Stimulated activated CD8-positive, alpha-beta memory T cell treated with anti-CD3 and anti-CD28 coated beads, Interleukin-7, amount 100 ng/mL, for 24 hours (primary cell): ENCODE data around the gene ANO4.

ENCODE experiments used
- DNase-seq: peaks from one replicate; pipeline ENCODE4 v3.0.0-alpha.2; 2020; ENCODE audit warnings: low read depth

ANO4 gene

GRCh38 chr12:100794441-100795173 lies at the start of gene ANO4:
TSS of gene ANO4 (plus strand) at chr12:100794776. CDS start at chr12:100901786, 107,010 bp downstream.
- DNase-seq = no peak

GRCh38 chr12:100745378-100746071 lies 49.1 kb upstream of the ANO4 start:
- DNase-seq = no peak

- no peak for DNase-seq
Observed at GRCh38 chr12:100752841-100753240, 41.7 kb upstream of the ANO4 start.

GRCh38 chr12:100753837-100754236 lies 40.7 kb upstream of the ANO4 start:
- DNase-seq = no peak

GRCh38 chr12:100755186-100755585 lies 39.4 kb upstream of the ANO4 start:
- DNase-seq = no peak

- DNase-seq = no peak
Observed at GRCh38 chr12:100758083-100758482, 36.5 kb upstream of the ANO4 start.

GRCh38 chr12:100767371-100767770 lies 27.2 kb upstream of the ANO4 start:
- no peak for DNase-seq

- no peak for DNase-seq
Observed at GRCh38 chr12:100767950-100768349, 26.6 kb upstream of the ANO4 start.

GRCh38 chr12:100778967-100779590 lies 15.5 kb upstream of the ANO4 start:
- DNase-seq = no peak

- no peak for DNase-seq
Observed at GRCh38 chr12:100789146-100789545, 5.4 kb upstream of the ANO4 start.

GRCh38 chr12:100789975-100790374 lies 4.6 kb upstream of the ANO4 start:
- no peak for DNase-seq

GRCh38 chr12:100790552-100790951 lies 4.0 kb upstream of the ANO4 start:
- no peak for DNase-seq

GRCh38 chr12:100793182-100793581 lies 1.4 kb upstream of the ANO4 start:
- DNase-seq = no peak

GRCh38 chr12:100795174-100795799 lies 711 bp downstream of the ANO4 start:
- DNase-seq = no peak

- DNase-seq = no peak
Observed at GRCh38 chr12:100795800-100796179, 1.2 kb downstream of the ANO4 start.

GRCh38 chr12:100796621-100797020 lies 2.0 kb downstream of the ANO4 start:
- no peak for DNase-seq

- no peak for DNase-seq
Observed at GRCh38 chr12:100797246-100797645, 2.7 kb downstream of the ANO4 start.

GRCh38 chr12:100797786-100798185 lies 3.2 kb downstream of the ANO4 start:
- DNase-seq = no peak

- DNase-seq = no peak
Observed at GRCh38 chr12:100798286-100799160, 3.9 kb downstream of the ANO4 start.

GRCh38 chr12:100799770-100800169 lies 5.2 kb downstream of the ANO4 start:
- no peak for DNase-seq

- no peak for DNase-seq
Observed at GRCh38 chr12:100800723-100801122, 6.1 kb downstream of the ANO4 start.

GRCh38 chr12:100801320-100801719 lies 6.7 kb downstream of the ANO4 start:
- DNase-seq = no peak
